H9 (cell line): ENCODE measurements around the gene YIPF5. TPM values are rescaled to one million over a fixed set of nuclear protein-coding genes. Genes with fewer than 3 reads are reported as not detected.

ENCODE experiments used
- DNase-seq: peaks from one replicate; pipeline ENCODE4 v3.0.0-alpha.2; 2017
- H2AFZ ChIP-seq: one replicate; pipeline ENCODE4 v1.6.1; 2013; ENCODE audit warnings: mild to moderate bottlenecking, low read length, control low read depth, moderate library complexity
- H2AK5ac ChIP-seq: 2 replicates; pipeline ENCODE4 v1.6.1; 2013; ENCODE audit warnings: low read length, control low read depth, mixed read lengths; ENCODE audit not compliant: insufficient read length
- H2BK120ac ChIP-seq: one replicate; pipeline ENCODE4 v1.6.1; 2013; ENCODE audit warnings: low read depth, mild to moderate bottlenecking, low read length, control low read depth, inconsistent platforms; ENCODE audit not compliant: poor library complexity, severe bottlenecking
- H2BK12ac ChIP-seq: 2 replicates; pipeline ENCODE4 v1.6.1; 2013; ENCODE audit warnings: low read length, control low read depth, mixed read lengths, low read depth; ENCODE audit not compliant: insufficient read length
- H2BK15ac ChIP-seq: 2 replicates; pipeline ENCODE4 v1.6.1; 2013; ENCODE audit warnings: low read depth, low read length, control low read depth
- H2BK20ac ChIP-seq: one replicate; pipeline ENCODE4 v1.6.1; 2013; ENCODE audit warnings: low read depth, mild to moderate bottlenecking, low read length, control low read depth, inconsistent platforms; ENCODE audit not compliant: poor library complexity, severe bottlenecking
- H2BK5ac ChIP-seq: 2 replicates; pipeline ENCODE4 v1.6.1; 2013; ENCODE audit warnings: low read length, control low read depth, mixed read lengths; ENCODE audit not compliant: insufficient read length
- H3K14ac ChIP-seq: 2 replicates; pipeline ENCODE4 v1.6.1; 2013; ENCODE audit warnings: low read length, control low read depth; ENCODE audit not compliant: insufficient read depth
- H3K18ac ChIP-seq: 2 replicates; pipeline ENCODE4 v1.6.1; 2013; ENCODE audit warnings: low read depth, mild to moderate bottlenecking, mixed read lengths, low read length, control low read depth; ENCODE audit not compliant: insufficient read length
- H3K23ac ChIP-seq: 2 replicates; pipeline ENCODE4 v1.6.1; 2013; ENCODE audit warnings: low read length, control low read depth, mixed read lengths, low read depth; ENCODE audit not compliant: insufficient read length
- H3K23me2 ChIP-seq: 2 replicates; pipeline ENCODE4 v1.6.1; 2013; ENCODE audit warnings: low read depth, mild to moderate bottlenecking, mixed read lengths, low read length, control low read depth; ENCODE audit not compliant: insufficient read length, poor library complexity, severe bottlenecking
- H3K27ac ChIP-seq: 2 replicates; pipeline ENCODE4 v1.5.1; 2013; ENCODE audit warnings: low read length, control low read depth, mixed read lengths, low read depth; ENCODE audit not compliant: insufficient read length
- H3K27me3 ChIP-seq: 2 replicates; pipeline ENCODE4 v1.6.1; 2013; ENCODE audit warnings: low read length, control low read depth, inconsistent platforms; ENCODE audit not compliant: insufficient read depth
- H3K4ac ChIP-seq: 2 replicates; pipeline ENCODE4 v1.6.1; 2013; ENCODE audit warnings: low read depth, mild to moderate bottlenecking, control low read depth, inconsistent platforms, low read length, moderate library complexity
- H3K4me1 ChIP-seq: 2 replicates; pipeline ENCODE4 v1.6.1; 2013; ENCODE audit warnings: low read length, control low read depth, inconsistent platforms; ENCODE audit not compliant: insufficient read depth
- H3K4me2 ChIP-seq: 2 replicates; pipeline ENCODE4 v1.6.1; 2013; ENCODE audit warnings: low read length, control low read depth, mixed read lengths; ENCODE audit not compliant: insufficient read length, insufficient read depth
- H3K56ac ChIP-seq: 2 replicates; pipeline ENCODE4 v1.6.1; 2013; ENCODE audit warnings: low read depth, mild to moderate bottlenecking, mixed read lengths, low read length, control low read depth; ENCODE audit not compliant: insufficient read length
- H3K79me1 ChIP-seq: 2 replicates; pipeline ENCODE4 v1.6.1; 2013; ENCODE audit warnings: low read depth, mild to moderate bottlenecking, moderate library complexity, low read length, control low read depth, inconsistent platforms; ENCODE audit not compliant: insufficient read depth, poor library complexity, severe bottlenecking
- H3K79me2 ChIP-seq: 2 replicates; pipeline ENCODE4 v1.6.1; 2013; ENCODE audit warnings: low read length, control low read depth, inconsistent platforms; ENCODE audit not compliant: insufficient read depth
- H3K9ac ChIP-seq: 2 replicates; pipeline ENCODE4 v1.6.1; 2013; ENCODE audit warnings: low read length, control low read depth, mixed read lengths; ENCODE audit not compliant: insufficient read length; ENCODE audit errors: extremely low read depth
- H3K9me3 ChIP-seq: one replicate; pipeline ENCODE4 v1.6.1; 2013; ENCODE audit warnings: low read depth, low read length, inconsistent platforms; ENCODE audit not compliant: control insufficient read depth
- H3T11ph ChIP-seq: one replicate; pipeline ENCODE4 v1.6.1; 2013; ENCODE audit warnings: mild to moderate bottlenecking, low read length, control low read depth, inconsistent platforms
- H4K20me1 ChIP-seq: one replicate; pipeline ENCODE4 v1.6.1; 2013; ENCODE audit not compliant: control insufficient read depth, insufficient read length, insufficient read depth
- H4K5ac ChIP-seq: 2 replicates; pipeline ENCODE4 v1.6.1; 2013; ENCODE audit warnings: low read depth, mild to moderate bottlenecking, mixed read lengths, low read length, control low read depth; ENCODE audit not compliant: insufficient read length
- H4K8ac ChIP-seq: replicated peaks from 2 replicates; pipeline ENCODE4 v1.6.1; 2013; ENCODE audit warnings: low read length, control low read depth, mixed read lengths, low read depth; ENCODE audit not compliant: insufficient read length
- H4K91ac ChIP-seq: 2 replicates; pipeline ENCODE4 v1.6.1; 2013; ENCODE audit warnings: low read depth, mild to moderate bottlenecking, moderate library complexity, mixed read lengths, low read length, control low read depth; ENCODE audit not compliant: insufficient read length
- H3K27ac Mint-ChIP-seq, 3 experiments: 2 replicates in 2 of 3; 3 replicates in 1 of 3; pipeline ENCODE4 v1.8.0; 2020 to 2021; ENCODE audit warnings: mixed read lengths in 3 of 3, mild to moderate bottlenecking in 1 of 3, moderate library complexity in 1 of 3
- H3K27me3 Mint-ChIP-seq: 2 replicates; pipeline ENCODE4 v1.8.0; 2021; ENCODE audit warnings: low read depth, mild to moderate bottlenecking, moderate library complexity, mixed read lengths
- H3K36me3 Mint-ChIP-seq, 3 experiments: 2 replicates in 2 of 3; 3 replicates in 1 of 3; pipeline ENCODE4 v1.8.0; 2020 to 2021; ENCODE audit warnings: low read depth in 3 of 3, mixed read lengths in 3 of 3; ENCODE audit not compliant: insufficient read depth in 1 of 3
- H3K4me1 Mint-ChIP-seq, 2 experiments: 2 replicates each; pipeline ENCODE4 v1.8.0; 2020; ENCODE audit warnings: mixed read lengths in 2 of 2
- H3K4me3 Mint-ChIP-seq, 2 experiments: 2 replicates in 1 of 2; 3 replicates in 1 of 2; pipeline ENCODE4 v1.8.0; 2020 to 2021; ENCODE audit warnings: mild to moderate bottlenecking in 2 of 2, mixed read lengths in 2 of 2, moderate library complexity in 1 of 2
- H3K9me3 Mint-ChIP-seq, 2 experiments: 2 replicates in 1 of 2; 3 replicates in 1 of 2; pipeline ENCODE4 v1.8.0; 2020; ENCODE audit warnings: mild to moderate bottlenecking in 2 of 2, mixed read lengths in 2 of 2, moderate library complexity in 1 of 2
- WGBS: extraction: QIAGEN DNeasy Blood & Tissue Kit; methylation state at CpG from one replicate; pipeline ENCODE4 v1.1.7; 2013; ENCODE audit warnings: missing lambda C conversion rate, low lambda C conversion rate, mixed read lengths; ENCODE audit not compliant: insufficient read length; ENCODE audit errors: extremely low coverage; 5-methylcytosine and 5-hydroxymethylcytosine counted together
- total RNA-seq: library from RNA; stranded (reverse); gene quantifications from 2 replicates; pipeline ENCODE4 v1.2.1, GENCODE V29; 2021
- TF ChIP-seq, protein P1 (sequence below): fragments of 200-600 bp; sonication (generic); conservative IDR thresholded peaks from 3 replicates; pipeline ENCODE4 v1.8.0; 2021; ENCODE audit warnings: antibody characterized with exemption, mild to moderate bottlenecking

The YIPF5 gene
- total RNA-seq, 1 experiment from 2014 or later: 44.6 TPM

DNA sequence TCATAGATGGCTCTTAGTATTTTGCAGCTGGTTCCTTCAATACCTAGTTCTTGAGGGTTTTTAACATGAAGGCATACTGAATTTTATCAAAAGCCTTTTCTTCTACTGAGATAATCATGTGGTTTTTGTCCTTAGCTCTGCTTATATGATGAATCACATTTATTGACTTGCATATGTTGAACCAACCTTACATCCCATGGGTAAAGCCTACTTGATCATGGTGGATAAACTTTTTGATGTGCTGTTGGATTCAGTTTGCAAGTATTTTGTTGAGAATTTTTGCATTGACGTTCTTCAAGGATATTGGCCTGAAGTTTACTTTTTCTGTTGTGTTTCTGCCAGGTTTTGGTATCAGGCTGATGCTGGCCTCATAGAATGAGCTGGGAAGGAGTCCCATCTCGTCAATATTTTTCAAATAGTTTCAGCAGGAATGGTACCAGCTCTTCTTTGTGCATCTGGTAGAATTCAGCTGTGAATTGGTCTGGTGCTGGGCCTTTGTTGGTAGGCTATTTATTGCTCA is 49.7 kb downstream of the YIPF5 start:
- Histone ChIP-seq H2BK15ac (no peak overlapping the region), H2BK120ac (no peak overlapping the region), H3K79me2 (no peaks in the 10 kb centered on the region), H2AK5ac (no peak overlapping the region), H3K14ac (no peak overlapping the region), H3K4ac (no peak overlapping the region), H3K27me3 (no peaks in the 10 kb centered on the region), H2BK5ac (no peak overlapping the region), H3K23ac (no peak overlapping the region), H3K79me1 (no peaks in the 10 kb centered on the region), H3K4me2 (no peak overlapping the region), H4K5ac (no peak overlapping the region), H3K18ac (no peak overlapping the region), H2BK20ac (no peak overlapping the region), H4K91ac (no peak overlapping the region), H3K4me1 (peaks cover 3% of the 10 kb centered on the region; the same call in 1 of the 2 replicates), H2AFZ (no peak overlapping the region), H4K20me1 (no peaks in the 10 kb centered on the region), H4K8ac (no peak overlapping the region), H3K9me3 (no peaks in the 10 kb centered on the region), H3K23me2 (no peaks in the 10 kb centered on the region), H3K9ac (no peak overlapping the region), H3T11ph (no peak overlapping the region), H3K56ac (no peak overlapping the region), H3K27ac (no peak overlapping the region), H2BK12ac (no peak overlapping the region)
- no CpG with 5 or more reads among the region's 2 CpGs for WGBS
- DNase-seq: no peak
- TF ChIP-seq, protein P1, sequence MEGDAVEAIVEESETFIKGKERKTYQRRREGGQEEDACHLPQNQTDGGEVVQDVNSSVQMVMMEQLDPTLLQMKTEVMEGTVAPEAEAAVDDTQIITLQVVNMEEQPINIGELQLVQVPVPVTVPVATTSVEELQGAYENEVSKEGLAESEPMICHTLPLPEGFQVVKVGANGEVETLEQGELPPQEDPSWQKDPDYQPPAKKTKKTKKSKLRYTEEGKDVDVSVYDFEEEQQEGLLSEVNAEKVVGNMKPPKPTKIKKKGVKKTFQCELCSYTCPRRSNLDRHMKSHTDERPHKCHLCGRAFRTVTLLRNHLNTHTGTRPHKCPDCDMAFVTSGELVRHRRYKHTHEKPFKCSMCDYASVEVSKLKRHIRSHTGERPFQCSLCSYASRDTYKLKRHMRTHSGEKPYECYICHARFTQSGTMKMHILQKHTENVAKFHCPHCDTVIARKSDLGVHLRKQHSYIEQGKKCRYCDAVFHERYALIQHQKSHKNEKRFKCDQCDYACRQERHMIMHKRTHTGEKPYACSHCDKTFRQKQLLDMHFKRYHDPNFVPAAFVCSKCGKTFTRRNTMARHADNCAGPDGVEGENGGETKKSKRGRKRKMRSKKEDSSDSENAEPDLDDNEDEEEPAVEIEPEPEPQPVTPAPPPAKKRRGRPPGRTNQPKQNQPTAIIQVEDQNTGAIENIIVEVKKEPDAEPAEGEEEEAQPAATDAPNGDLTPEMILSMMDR: no peak
- no peak overlapping the region for H3K27ac Mint-ChIP-seq
- H3K27me3 Mint-ChIP-seq: no peaks in the 10 kb centered on the region
- peaks cover 12% of the 10 kb centered on the region in 2 experiments for H3K4me1 Mint-ChIP-seq
- H3K36me3 Mint-ChIP-seq: peaks cover 0 to 3% (median 0%) of the 10 kb centered on the region in 3 experiments; a peak in 1 of 7 replicates
- H3K4me3 Mint-ChIP-seq: no peak overlapping the region
- H3K9me3 Mint-ChIP-seq: peaks cover 0 to 7% of the 10 kb centered on the region in 2 experiments; a peak in 3 of 5 replicates
